Esophagus squamous epithelium (tissue), 5 donors: ENCODE results near the gene CEL. TPM values are rescaled to one million over a fixed set of nuclear protein-coding genes. Genes with fewer than 3 reads are reported as not detected.

ENCODE experiments used
- DNase-seq: peaks from one replicate; lab custom pipeline; 2025; lab: John Stamatoyannopoulos, UW
- H3K27ac ChIP-seq, 4 donors: fragments of 200-600 bp; sonication (generic); one replicate each; pipeline ENCODE4 v1.5.1; 2016 to 2019; ENCODE audit warnings: mild to moderate bottlenecking in 1 of 4
- H3K27me3 ChIP-seq, 4 donors: fragments of 200-600 bp; sonication (generic); 1 replicate in 3 of 4; 2 replicates in 1 of 4; pipeline versions ENCODE4 v1.5.1 to v1.6.0; 2017 to 2021; ENCODE audit warnings: antibody characterized with exemption in 1 of 4
- H3K36me3 ChIP-seq, 3 donors: fragments of 200-600 bp; sonication (generic); one replicate each; pipeline ENCODE4 v1.5.1; 2016 to 2019
- H3K4me1 ChIP-seq, 3 donors: fragments of 200-600 bp; sonication (generic); one replicate each; pipeline ENCODE4 v1.5.1; 2017 to 2019
- H3K4me3 ChIP-seq, 4 donors: fragments of 200-600 bp; sonication (generic); 1 replicate in 3 of 4; 2 replicates in 1 of 4; pipeline ENCODE4 v1.5.1; 2016 to 2019; ENCODE audit warnings: mild to moderate bottlenecking in 2 of 4, moderate library complexity in 1 of 4
- H3K9me3 ChIP-seq, 3 donors: fragments of 200-600 bp; sonication (generic); one replicate each; pipeline ENCODE4 v1.5.1; 2016 to 2019
- POLR2A ChIP-seq, 4 donors: fragments of 450-650 bp; IDR thresholded peaks; one replicate each; pipeline ENCODE4 v1.6.1; 2017; ENCODE audit warnings: antibody characterized with exemption in 4 of 4, mild to moderate bottlenecking in 4 of 4, moderate library complexity in 3 of 4
- WGBS, 2 donors: methylation state at CpG; one replicate each; pipeline ENCODE4 v1.1.5; 2018; 5-methylcytosine and 5-hydroxymethylcytosine counted together
- intact Hi-C: fragments of 100-400 bp; cut with DNase I; formaldehyde crosslinking; loops from one replicate; pipeline ENCODE4 v1.15.0; 2022
- total RNA-seq, 4 donors: library from RNA; depleted of rRNA; stranded (reverse); fragments of >200 nt; gene quantifications; one replicate each; pipeline ENCODE4 v1.1.0, GENCODE V29; 2016
- TF ChIP-seq, protein P1 (sequence below), 6 experiments: fragments of 450-650 bp in 4 of 6; fragments of 200-600 bp in 2 of 6; sonication (generic) in 2 of 6; IDR thresholded peaks; one replicate each; pipeline ENCODE4 v1.5.1; 2016 to 2019; ENCODE audit warnings: antibody characterized with exemption in 6 of 6, mild to moderate bottlenecking in 4 of 6, moderate library complexity in 4 of 6
- donor health status: DM: yes; HTN: yes; CAD: no.

CEL gene
- total RNA-seq, 4 donors from 2014 or later, result 1.9 to 7.6 (median 3.5) TPM

DNA sequence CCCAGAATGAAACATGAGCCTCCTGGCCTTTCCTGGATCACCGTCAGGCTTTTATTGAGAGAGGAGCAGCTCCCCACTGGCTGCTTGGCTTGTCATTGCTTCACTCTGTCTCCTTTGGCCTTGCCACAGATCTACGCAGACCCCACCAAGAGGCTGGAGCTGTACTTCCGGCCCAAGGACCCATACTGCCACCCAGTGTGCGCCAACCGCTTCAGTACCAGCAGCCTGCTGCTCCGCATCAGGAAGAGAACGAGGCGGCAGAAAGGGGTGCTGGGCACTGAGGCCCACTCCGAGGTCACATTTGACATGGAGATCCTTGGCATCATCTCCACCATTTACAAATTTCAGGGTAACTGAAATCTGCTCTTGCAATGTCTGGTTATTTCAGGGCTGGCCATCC is 19.8 kb upstream of the CEL start:
- WGBS, 2 donors, result 99 to 100% methylated on average over 1 to 7 of the region's 9 CpGs
- Histone ChIP-seq H3K36me3 (peaks cover 5 to 78% (median 48%) of the 10 kb centered on the region in 3 donors), H3K4me1 (no peaks in the 10 kb centered on the region), H3K27me3 (no peaks in the 10 kb centered on the region), H3K9me3 (no peaks in the 10 kb centered on the region), H3K4me3 (no peak overlapping the region), H3K27ac (no peak overlapping the region)
- DNase-seq, result no peak
- TF ChIP-seq, protein P1, sequence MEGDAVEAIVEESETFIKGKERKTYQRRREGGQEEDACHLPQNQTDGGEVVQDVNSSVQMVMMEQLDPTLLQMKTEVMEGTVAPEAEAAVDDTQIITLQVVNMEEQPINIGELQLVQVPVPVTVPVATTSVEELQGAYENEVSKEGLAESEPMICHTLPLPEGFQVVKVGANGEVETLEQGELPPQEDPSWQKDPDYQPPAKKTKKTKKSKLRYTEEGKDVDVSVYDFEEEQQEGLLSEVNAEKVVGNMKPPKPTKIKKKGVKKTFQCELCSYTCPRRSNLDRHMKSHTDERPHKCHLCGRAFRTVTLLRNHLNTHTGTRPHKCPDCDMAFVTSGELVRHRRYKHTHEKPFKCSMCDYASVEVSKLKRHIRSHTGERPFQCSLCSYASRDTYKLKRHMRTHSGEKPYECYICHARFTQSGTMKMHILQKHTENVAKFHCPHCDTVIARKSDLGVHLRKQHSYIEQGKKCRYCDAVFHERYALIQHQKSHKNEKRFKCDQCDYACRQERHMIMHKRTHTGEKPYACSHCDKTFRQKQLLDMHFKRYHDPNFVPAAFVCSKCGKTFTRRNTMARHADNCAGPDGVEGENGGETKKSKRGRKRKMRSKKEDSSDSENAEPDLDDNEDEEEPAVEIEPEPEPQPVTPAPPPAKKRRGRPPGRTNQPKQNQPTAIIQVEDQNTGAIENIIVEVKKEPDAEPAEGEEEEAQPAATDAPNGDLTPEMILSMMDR (IDR thresholded peaks at IDR 0.05), result no peak
- no peak for TF ChIP-seq POLR2A (IDR thresholded peaks at IDR 0.05)
- intact Hi-C loops, result loop anchor here (5.0 kb wide), 1 partner anchor 105 kb away; no protein-coding TSS in a partner anchor

DNA sequence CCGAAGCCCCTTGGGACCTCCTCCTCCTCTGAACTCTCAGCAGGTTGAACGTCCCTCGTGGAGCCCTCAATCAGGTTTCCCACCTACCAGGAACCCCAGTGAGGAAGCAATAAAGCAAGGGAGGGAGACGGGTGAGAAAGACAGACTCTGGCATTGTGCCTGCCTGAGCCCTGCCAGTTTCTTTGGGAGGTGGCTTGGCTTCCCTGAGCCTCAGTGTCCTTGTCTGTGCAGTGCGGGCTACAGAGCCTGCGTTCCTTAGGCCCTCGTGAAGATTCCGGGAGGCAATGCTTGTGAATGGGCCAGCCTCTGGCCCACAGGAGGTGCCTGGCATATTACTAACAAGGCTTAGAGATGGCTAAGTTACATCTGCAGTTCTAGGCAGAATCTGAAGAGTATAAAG is 19.1 kb upstream of the CEL start:
- peaks cover 7 to 78% (median 55%) of the 10 kb centered on the region in 3 donors for H3K36me3 ChIP-seq
- H3K4me1 ChIP-seq, result no peaks in the 10 kb centered on the region
- no peak for TF ChIP-seq POLR2A (IDR thresholded peaks at IDR 0.05)
- TF ChIP-seq, protein P1 (IDR thresholded peaks at IDR 0.05), result no peak
- intact Hi-C loops, result loop anchor here (5.0 kb wide), 1 partner anchor 105 kb away; no protein-coding TSS in a partner anchor
- H3K27me3 ChIP-seq, result no peaks in the 10 kb centered on the region
- DNase-seq, result no peak
- H3K9me3 ChIP-seq, result no peaks in the 10 kb centered on the region
- WGBS, 2 donors, result 78 to 92% methylated on average over 3 to 6 of the region's 8 CpGs
- no peak overlapping the region for H3K4me3 ChIP-seq
- H3K27ac ChIP-seq, result no peak overlapping the region

DNA sequence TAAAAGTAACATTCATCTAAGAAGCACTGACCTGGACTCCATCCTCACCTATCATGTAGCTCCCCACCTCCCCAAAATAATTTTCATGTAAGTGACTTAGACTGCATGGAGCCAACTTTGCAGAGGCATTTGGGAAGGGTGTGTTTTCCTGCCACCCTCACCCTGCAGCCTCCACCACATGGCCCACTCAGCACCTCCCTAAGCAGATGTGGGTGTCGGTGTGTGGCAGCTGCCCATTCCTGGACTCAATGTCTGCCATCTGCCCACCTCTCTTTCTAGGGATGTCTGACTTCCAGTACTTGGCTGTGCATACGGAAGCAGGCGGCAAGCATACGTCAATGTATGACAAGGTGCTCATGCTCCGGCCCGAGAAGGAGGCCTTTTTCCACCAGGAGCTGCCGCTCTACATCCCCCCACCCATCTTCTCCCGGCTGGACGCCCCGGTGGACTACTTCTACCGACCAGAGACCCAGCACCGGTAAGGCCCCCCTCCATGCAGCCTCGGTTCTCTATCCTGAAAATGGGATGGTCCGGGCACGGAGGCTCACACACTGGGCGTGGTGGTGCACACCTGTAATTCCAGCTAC is 18.2 kb upstream of the CEL start:
- H3K4me1 ChIP-seq, result no peaks in the 10 kb centered on the region
- H3K27me3 ChIP-seq, result no peaks in the 10 kb centered on the region
- WGBS, 2 donors, result 89 to 99% methylated on average over 5 to 8 of the region's 16 CpGs
- H3K4me3 ChIP-seq, result no peak overlapping the region
- peaks cover 7 to 84% (median 55%) of the 10 kb centered on the region in 3 donors for H3K36me3 ChIP-seq
- no peak for TF ChIP-seq POLR2A (IDR thresholded peaks at IDR 0.05)
- TF ChIP-seq, protein P1 (IDR thresholded peaks at IDR 0.05), result no peak
- no peak for DNase-seq
- H3K9me3 ChIP-seq, result no peaks in the 10 kb centered on the region
- H3K27ac ChIP-seq, result no peak overlapping the region
- intact Hi-C loops, result loop anchor here (5.0 kb wide), 1 partner anchor 104 kb away; no protein-coding TSS in a partner anchor

DNA sequence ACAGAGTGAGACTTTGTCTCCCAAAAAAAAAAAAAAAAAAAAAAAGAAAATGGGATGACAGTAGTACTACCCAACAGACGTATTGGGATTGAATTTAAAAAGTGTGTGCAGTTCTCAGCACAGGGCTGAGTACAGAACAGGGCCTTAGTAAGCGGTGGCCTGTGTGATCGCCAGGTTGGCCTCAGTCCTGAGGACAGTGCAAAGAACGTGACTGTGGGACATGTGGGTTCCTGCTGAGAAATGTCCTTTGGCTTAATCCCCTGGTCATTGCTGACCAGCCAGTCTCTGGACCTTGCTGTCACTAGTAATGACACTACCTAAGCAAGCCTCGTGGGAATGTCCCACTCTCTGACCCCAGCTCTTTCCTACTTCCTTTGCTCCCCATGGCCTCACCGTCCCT is 17.7 kb upstream of the CEL start:
- DNase-seq, result no peak
- TF ChIP-seq, protein P1 (IDR thresholded peaks at IDR 0.05), result no peak
- no peak for TF ChIP-seq POLR2A (IDR thresholded peaks at IDR 0.05)
- Histone ChIP-seq H3K4me1 (no peaks in the 10 kb centered on the region), H3K4me3 (no peak overlapping the region), H3K27ac (no peak overlapping the region), H3K27me3 (no peaks in the 10 kb centered on the region), H3K36me3 (peaks cover 7 to 89% (median 55%) of the 10 kb centered on the region in 3 donors), H3K9me3 (no peaks in the 10 kb centered on the region)
- WGBS, 2 donors, result 90 to 93% methylated on average over 6 of the region's 6 CpGs
- intact Hi-C loops, result loop anchor here (5.0 kb wide), 1 partner anchor 103 kb away; no protein-coding TSS in a partner anchor

DNA sequence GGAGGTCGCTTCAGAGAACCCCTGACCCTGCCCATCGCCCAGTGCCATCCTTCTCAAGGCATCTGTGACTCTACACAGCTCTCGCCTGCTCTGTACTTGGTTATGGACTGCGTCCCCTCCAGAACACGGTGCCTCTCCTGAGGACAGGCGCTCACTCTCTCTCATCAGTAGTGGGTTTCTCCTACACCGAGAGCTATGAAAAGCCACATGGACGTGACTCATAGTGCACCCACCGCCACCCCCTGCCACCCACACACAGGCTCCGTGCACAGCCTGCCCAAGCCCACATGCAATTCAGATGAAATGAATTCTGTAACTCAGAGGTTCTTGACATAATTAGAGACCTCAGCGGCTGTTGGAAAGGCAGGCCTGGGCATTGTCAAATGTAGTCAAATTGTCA is 17.1 kb upstream of the CEL start:
- 79 to 87% methylated on average over 7 to 10 of the region's 11 CpGs for WGBS, 2 donors
- intact Hi-C loops, result loop anchor here (5.0 kb wide), 1 partner anchor 103 kb away; no protein-coding TSS in a partner anchor

More for the DNA sequence above, 17.1 kb upstream of the CEL start:
- no peaks in the 10 kb centered on the region for H3K9me3 ChIP-seq
- TF ChIP-seq, protein P1 (IDR thresholded peaks at IDR 0.05), result no peak
- TF ChIP-seq POLR2A (IDR thresholded peaks at IDR 0.05), result no peak
- H3K27ac ChIP-seq, result no peak overlapping the region
- H3K4me1 ChIP-seq, result no peaks in the 10 kb centered on the region
- no peak for DNase-seq
- H3K4me3 ChIP-seq, result no peak overlapping the region
- H3K27me3 ChIP-seq, result no peaks in the 10 kb centered on the region
- peaks cover 7 to 89% (median 55%) of the 10 kb centered on the region in 3 donors for H3K36me3 ChIP-seq
